Esophagus muscularis mucosa (tissue), 4 donors: ENCODE measurements around the gene FSCN2.

Experiments used
- CTCF ChIP-seq, 3 experiments: fragments of 200-600 bp in 2 of 3; fragments of 450-650 bp in 1 of 3; sonication (generic) in 2 of 3; IDR thresholded peaks; one replicate each; pipeline ENCODE4 v1.5.1; 2017 to 2019; ENCODE audit warnings: antibody characterized with exemption in 3 of 3, mild to moderate bottlenecking in 2 of 3, moderate library complexity in 1 of 3
- EP300 ChIP-seq: sonication (generic); formaldehyde crosslinking; IDR thresholded peaks from one replicate; pipeline ENCODE4 v1.6.1; 2017; ENCODE audit warnings: antibody characterized with exemption
- POLR2A ChIP-seq: fragments of 450-650 bp; IDR thresholded peaks from one replicate; pipeline ENCODE4 v1.6.1; 2017; ENCODE audit warnings: antibody characterized with exemption, moderate library complexity, mild to moderate bottlenecking, low read depth

GRCh38 chr17:81574643-81574956 is 46.4 kb downstream of the FSCN2 start:
- TF ChIP-seq CTCF (IDR thresholded peaks at IDR 0.05) (no peak), EP300 (no peak), POLR2A (no peak)
